Endometrium (tissue), 2 donors: ENCODE results near the gene BTRC.
"Not testable (repeated sequence)": the region's sequence is repeated elsewhere in the genome, so short reads cannot be mapped to it uniquely, and the experiment has no call there.

ENCODE experiments used
- FAIRE-seq: peaks from 2 replicates; lab custom pipeline; 2012; peaks lifted over from hg19 to GRCh38; lab: Jason Lieb, UNC
- donor health status: control.
- donor health status: control.

The BTRC gene

DNA sequence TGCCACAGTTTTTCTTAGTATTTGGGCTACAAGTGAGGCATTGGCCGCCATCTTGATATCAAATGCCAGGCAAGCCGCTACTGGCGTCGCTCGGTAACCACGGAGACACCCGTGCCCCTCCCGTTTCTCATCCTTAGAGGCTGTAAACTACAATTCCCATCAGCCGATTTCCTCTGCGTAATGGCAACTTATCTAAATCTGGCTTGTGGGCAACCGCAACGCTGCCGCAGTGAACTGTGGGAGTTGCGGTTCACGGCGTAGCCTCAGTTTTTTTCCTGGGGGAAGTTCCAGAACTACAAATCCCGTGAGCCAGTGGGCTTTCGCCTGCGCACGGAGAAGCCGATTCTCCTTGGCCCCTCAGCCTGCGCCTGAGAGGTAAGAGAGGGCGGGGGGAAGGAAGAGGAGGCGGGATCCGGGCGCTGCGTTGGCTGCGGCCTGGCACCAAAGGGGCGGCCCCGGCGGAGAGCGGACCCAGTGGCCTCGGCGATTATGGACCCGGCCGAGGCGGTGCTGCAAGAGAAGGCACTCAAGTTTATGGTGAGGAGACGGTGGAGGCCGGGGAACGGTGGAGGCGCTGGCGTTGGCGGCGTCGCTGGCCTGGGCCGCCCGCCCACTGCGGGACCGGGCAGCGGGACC lies at the start of gene BTRC:
Gene BTRC, plus strand, starts transcription at position 474 of the 636 bp plus-strand sequence. Its CDS starts 16 bp downstream, at position 490.
- peak; percentile 99 for FAIRE-seq

DNA sequence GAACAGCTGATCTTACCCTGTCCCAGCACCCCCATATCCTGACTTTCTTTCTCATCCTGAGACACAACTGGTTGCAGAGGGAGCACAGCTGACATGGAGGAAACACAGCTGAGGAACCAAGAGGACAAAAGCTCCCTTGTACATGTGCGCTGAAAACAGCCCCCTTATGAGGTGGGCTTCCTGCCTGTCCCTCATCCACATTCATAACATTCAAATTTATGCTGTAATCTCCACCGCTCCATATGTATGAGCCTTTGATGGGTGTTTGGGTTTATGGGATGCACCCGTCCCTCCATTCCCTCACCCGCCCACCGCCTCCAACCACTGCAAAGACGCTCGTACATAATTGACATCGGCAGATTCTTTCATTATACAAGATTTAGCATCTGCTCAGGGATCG lies 49.6 kb upstream of the BTRC start:
- no peak for FAIRE-seq

DNA sequence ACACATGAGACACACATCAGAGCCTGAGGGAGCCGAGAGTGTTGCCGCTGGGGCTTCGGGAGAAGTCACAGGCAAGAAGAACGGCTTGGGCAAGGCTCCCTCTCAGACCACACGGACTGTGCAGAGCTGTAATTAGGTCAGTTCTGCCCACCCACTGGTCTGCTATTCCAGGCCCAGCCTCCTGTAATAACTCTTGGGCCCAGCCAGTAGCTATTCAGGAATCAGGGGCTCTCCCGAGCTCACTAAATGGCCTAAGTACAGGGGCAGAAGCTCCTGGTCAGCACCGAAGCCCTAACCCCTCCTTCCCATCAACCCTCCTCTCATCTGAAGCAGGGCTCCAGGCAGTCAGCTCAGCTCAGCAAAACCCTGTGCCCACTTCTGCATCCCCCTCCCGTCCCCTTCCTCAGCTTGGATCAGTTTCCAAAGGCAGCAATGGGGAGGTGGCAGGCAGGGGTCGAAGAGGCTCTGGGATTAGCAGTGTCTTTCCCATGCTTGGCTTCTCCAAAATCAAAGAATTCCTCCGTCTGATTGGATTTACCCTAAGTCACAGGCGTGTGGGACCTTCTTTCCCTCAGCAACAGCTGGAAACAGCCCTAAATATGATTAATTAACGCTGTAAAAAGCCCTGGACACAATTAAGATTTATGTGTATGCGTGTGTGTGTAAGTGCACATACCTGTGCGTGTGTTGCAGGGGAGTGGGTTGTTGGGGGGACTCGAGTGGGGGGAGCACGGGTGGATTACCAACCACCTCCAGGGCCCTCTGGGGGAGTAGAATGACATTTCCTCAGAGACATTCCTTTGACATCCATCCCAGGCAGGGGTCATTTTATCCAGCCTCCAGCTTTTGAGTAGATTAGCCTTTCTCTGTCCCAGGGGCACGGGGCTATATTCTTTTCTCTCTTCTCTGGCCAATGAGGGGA lies 48.4 kb upstream of the BTRC start:
- no peak for FAIRE-seq

DNA sequence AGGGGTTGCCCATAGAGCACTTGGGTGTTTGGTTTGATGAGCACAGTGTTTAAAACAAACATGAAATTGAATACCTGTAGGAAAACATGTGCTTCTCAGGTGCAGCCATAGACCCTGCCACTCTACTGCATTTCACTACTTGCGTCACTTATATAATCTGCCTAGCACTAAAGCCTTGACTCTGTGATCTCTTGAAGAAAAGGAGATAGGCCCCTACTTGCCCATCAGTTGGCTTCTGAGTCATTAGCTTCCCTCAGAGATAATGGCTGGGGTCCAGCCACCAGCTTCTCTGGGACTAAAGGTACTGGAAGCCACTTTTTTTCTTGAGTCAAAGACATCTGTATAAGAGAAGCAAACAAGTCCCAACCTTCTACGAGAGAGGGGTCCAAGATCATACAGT lies 45.9 kb upstream of the BTRC start:
- no peak for FAIRE-seq

DNA sequence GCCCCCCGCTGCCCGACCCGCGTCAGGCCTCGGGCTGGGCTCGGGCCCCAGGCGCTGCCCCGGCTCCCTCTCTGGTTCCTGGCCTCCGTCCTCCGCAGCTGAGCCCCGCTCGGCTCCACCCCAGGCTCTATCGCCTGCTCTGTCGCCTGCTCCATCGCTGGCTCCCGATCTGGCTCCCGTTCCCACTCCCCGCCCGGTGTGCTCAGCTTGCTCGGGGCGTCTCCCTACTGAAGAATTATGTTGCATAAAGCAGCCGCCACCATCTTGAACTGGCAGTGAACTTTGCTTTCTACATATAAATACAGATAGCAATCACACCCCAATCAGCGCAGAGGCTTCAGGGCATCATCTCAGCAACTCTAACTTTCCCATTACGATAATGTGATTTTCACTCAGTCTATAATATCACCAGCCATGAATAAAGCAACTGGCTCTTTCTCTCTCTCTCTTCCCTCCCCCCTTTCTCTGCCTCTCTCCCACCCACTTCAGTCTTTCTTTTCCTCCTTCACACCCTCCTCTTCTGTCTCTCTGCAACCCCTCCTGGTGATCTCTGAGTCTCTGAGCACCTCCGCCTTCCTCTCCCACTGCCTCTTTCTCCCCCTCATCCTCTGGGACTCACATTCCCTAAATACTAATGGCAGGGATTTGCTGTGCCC lies 43.3 kb upstream of the BTRC start:
- FAIRE-seq = no peak

DNA sequence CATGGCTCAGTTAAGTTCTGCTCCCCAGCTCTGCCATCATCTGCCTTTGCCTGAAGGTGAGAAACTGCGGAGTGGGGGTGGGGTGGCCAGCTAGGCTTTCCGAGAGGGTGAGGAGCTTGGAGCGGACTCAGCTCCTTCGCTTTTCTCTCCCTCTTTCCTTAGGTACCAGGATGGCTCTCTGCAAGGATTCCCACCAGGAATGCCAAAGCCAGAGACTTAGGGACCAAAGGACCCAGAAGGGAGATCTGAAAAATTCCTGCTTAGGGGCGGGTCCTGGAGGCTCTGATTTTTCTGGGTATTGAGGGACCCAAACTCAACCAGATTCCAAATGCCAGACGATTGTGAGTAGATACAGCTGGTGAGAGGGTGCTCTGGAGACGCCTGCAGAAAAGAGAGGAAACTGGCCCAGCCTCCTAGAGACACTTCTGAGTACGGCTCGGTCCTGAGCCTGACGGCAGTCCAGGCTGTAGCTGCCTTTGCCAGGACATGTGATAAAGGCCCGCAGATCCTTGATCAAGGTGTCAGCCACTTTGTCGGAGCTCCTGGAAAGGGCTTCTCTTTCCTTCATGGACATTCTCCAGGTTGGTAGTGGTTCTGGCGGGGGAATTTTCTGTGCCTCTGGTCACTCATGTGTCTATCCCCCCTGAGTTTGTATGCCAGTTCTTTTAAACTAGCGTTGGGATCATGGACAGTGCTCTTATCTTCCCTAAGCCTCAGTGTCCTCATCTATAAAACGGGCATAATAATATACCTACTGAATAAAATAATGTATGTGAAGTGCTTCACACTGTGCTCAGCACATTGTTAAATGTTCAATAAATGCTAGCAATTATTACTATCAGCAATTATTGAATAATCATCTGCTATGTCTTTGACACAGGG lies 42.5 kb upstream of the BTRC start:
- FAIRE-seq = no peak

DNA sequence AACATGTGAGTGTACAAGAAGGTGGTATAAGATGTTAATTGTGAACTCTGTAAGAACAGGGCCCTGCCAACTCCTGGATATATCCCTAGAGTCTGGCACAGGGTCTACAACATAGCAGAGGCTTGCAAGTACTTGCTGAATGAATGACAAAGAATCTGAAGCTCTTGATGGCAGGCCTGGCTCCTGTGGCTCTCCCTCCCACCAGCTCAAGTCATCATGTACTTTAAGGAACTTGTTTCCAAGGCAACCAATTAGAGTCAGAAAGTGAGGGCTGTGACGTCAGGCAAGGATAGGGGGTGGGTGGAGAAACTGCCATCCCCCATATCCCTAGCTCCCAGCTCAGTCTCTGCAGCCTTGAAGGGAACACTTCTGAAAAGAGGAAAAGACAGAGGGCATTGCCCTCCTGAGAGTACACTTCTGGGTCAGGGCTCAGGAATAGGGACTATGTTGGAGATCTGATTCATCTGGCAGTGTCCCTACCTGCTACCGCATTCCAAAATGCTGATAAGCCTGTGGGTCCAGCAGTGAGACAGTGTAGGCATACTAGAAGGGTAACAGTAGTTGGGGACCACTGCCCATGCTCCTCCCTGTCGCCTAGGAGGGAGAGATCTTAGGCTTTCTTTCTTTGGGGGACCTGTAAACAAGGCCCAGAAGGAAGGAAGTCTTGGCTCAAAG lies 34.6 kb upstream of the BTRC start:
- FAIRE-seq = no peak

DNA sequence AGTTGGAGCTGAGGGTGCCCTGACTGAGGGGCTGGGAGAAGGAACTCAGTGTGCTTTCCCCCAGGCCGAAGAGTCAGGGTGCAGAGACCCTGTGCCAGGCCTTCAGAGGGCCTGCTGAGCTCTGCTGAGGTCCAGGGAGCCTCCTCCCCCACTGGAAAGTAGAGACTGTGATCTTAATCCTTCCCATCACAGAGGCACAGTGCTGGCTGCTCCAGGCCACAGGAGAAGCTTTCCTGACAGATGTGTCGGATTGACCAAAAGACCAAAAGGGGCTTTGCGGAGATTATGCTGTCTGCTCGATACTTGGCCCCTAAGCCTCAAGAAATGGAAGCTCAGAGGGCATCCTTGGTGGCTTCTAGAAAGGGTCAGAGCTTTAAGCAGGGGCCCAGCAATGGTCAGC lies 32.9 kb upstream of the BTRC start:
- no peak for FAIRE-seq

DNA sequence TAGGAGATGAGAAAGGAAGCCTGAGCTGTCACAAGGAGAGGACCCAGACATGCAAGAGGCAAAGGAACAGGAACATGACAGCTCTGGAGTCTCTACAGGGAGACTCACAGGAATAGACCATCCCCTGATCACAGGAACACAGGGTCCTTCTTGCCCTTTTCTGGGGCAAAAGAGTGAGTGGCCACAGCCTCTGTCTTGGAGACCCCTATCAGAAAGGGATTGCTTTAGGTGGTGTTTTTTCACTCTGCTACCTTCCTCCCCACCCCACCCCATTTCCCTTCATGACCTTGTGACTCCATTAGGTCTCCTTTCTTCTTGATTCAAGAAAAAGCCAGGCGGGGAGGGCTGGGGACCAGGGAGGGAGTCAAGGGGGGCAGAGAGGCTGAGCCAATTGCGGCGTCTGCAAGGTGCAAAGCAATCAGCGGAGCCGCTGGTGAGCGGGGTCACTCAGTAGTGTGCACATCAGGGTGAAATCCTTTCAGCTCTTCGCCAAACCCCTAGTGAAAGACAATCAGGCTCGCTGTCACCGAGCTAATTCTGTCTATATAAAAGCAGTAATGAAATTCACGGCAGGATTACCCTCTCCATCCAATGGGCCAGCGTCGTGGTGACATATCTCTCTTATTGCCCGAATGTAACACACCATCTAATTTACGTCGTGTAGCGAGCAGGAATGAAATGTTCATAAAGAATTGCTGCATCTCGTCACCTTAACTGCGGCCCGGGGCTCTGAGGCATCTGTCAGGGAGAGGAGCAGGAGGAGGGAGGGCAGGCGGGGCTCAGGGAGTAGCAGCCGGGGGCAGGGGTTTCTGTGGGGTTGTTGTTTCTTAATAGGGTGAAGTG lies 31.5 kb upstream of the BTRC start:
- no peak for FAIRE-seq

DNA sequence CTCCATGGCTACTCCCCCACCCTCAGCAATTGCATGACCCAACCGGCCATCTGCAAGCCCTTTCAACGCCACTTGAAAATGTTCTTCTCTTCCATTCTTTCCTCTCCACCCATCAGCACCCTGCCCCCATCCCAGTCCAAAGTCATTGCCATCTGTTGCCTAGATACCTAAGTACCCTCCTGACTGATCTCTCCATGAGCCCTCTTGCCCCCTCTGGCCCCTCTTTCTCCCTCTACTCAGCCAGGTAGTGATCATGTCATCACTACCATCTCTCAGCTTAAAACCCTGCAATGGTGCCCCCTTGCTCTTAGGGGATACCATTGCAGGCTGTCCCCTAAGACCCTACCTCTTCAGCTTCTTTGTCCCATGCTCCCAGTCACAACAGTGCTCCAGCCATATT lies 30.5 kb upstream of the BTRC start:
- FAIRE-seq = no peak

DNA sequence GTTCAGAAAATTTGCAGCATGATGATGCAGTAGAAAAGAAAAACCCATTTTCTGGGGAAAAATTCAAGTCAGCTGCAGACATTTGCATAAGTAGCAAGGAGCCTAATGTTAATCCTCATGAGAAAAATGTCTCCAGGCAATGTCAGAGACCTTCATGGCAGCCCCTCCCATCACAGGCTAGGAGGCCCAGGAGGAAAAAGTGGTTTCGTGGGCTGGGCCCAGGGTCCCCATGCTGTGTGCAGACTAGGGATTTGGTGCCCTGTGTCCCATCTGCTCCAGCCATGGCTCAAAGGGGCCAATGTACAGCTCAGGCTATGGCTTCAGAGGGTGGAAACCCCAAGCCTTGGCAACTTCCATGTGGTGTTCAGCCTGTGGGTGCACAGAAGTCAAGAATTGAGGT lies 26.5 kb upstream of the BTRC start:
- not testable (repeated sequence) for FAIRE-seq

DNA sequence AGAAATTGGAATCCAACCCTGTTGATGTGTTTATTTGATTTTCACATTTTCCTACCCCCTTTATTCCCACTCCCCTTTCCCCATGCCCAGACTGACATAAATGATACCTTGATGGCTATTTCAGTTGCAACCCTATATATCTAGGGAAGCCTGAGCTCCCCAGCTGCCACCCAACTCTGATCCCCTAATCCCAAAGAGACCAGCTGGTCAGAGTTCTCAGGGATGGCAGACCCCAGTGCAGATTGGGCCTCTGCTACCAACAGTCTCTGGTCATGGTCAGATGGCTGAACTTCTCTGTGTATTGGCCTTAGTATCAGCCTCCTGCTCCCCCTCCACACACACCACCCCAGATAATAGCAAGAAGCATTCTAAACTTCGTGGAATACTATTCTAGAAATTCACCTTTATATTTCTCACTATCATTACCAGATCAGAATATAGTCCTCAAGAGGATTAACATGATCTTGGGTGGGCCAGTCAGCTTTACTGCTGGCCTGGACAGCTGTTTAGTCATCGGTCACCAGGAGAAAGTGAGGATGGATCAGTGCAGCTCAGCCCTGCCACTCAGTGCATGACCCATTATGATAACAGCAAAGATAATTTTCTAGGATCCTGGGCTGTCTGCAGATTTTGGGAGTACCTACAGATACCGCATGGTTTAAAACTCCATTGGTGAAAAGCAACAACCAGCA lies 24.5 kb upstream of the BTRC start:
- no peak for FAIRE-seq

DNA sequence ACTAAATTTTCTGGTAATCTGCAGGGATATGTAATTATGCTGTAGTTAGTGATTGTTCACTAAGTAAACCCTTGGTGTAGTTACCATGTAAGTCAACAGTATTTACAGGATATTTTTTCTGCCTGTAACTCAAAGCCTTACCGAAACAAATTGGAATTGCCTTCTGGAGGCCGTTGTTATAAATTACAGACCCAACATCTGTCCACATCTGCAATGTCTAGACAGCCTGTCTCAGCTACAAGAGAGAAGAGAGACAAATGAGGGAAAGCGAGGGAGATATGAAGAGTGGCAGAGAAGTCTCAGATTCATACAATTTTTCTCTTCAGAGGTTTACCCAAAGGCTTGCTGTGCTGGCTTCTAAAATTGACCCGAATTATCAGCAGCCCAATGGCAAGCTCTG lies 23.7 kb upstream of the BTRC start:
- no peak for FAIRE-seq

DNA sequence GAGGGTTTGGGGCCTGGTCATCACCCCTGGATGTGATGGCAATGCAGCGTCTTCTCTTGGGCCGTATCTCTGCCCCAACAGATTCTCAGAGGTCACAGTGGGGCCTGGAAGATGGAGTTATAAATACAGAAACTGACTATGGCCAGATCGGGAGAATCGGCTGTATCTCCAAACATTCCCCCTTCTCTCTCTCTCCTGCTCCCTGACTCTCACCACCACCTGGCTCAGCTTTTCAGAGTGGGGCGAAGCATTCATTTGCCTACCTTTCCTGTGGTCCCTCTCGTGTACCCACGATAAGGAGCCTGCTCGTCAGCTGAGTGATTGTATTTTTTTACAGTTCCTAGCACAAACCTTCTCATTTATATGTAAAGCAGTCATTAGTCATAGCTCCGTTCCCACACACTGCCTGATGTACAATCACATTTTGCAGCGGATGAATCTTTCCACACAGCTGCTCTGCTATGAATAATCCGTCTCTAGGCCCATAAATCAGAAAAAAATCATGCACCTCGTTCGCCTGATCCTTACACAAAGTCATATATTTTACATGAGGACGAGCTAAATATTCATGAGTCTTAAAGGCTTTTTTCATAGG lies 23.2 kb upstream of the BTRC start:
- FAIRE-seq = no peak

DNA sequence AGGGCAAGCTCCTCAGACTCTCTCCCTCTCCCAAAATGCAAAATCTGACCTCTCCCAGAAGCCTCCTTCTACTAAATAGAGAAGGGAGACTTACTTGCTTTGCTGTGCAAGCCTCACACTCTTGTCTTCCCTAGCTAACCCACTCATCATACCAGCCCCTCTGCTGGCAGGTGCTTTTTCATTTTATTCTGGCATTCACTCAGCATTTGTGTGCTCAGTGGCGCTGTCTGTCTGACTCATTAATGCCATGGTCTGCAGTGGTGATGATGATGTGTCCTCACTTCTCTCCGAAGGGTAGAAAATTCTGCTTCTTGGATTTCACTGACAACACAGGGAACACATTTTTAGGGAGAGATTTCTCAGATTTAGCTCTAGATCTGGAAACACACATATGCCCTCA lies 22.0 kb upstream of the BTRC start:
- no peak for FAIRE-seq

DNA sequence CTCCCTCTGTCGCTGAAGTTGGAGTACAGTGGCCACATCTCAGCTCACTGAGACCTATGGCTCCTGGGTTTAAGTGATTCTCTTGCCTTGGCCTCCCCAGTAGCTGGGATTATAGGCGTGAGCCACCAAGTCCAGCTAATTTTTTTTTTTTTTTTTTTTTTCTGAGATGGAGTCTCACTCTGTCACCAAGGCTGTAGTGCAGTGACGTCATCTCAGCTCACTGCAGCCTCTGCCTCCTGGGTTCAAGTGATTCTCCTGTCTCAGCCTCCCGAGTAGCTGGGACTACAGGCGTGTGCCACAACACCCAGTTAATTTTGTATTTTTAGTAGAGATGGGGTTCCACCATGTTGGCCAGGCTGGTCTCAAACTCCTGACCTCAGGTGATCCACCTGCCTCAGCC lies 19.7 kb upstream of the BTRC start:
- not testable (repeated sequence) for FAIRE-seq

DNA sequence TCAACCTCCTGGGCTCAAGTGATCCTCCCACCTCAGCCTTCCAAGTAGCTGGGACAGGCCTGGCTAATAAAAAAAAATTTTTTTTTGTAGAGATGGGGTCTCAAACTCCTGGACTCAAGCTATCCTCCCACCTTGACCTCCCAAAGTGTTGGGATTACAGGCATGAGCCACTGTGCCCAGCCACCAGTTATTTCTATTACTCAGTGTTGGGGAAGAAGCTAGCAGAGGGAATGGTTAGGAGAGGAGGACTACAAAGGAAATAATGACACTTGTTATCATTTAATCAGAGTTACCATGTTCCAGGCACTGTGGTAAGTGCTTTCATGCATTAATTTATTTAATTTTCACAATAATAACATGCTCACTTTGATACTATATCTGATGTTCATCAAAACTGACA lies 17.6 kb upstream of the BTRC start:
- FAIRE-seq = no peak

DNA sequence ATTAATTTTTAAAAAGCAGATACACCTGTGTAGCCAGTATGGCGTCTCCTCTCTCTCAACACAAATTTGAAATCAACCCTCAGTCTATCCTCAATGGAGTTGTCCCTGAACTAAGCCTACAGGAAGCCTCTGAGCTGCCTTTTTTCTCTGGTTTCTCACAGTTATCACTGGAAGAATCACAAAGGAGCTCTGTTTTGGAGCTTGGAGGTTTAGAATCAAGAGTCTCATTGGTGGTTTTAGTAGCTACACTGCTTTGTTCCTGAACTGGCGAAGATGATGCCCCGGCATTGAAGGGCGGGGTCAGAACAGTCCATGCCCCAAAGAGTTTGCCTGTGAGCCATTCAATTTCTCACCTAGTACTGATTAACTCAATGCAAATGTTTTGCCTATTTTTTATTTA lies 16.1 kb upstream of the BTRC start:
- FAIRE-seq = no peak

DNA sequence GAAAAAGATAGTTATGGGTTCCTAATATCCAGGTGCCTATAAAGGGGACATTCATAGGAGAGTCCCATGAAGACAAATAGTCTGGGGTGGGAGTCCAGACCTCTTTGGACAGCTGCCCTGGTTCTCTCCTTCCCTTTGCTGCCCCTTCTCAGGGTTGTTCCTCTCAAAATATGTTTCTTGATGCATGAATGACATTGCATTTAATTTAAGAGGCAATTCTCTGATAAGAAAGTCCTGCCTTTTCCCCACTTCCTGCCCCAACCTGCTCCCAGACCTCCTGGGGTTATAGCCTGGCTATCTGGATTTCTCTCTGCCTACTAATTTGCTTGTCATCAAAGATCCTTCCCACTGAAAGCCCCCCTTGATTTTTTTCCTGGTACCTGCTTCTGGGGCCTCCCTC lies 12.5 kb upstream of the BTRC start:
- FAIRE-seq = no peak

DNA sequence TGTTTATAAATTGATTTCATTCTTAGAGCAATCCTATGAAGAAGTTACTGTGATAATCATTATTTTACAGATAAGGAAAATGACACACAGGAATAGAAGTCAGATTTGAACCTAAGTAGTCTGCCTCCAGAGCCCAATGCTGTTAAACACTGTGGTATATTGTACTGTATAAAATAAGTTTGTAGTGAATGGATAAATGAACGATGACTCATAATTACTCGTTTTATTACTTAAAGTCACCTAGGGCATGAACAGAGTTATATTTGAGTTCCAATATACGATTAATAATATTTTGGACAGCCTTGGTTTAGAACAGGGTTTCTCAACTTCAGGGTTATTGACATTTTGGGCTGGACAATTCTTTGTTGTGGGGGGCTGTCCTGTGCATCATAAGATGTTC lies 7.8 kb upstream of the BTRC start:
- FAIRE-seq = no peak
